ENCODE measurements around the gene A1CF.
"Not testable (repeated sequence)": the region's sequence is repeated elsewhere in the genome, so short reads cannot be mapped to it uniquely, and the experiment has no call there.

DNA sequence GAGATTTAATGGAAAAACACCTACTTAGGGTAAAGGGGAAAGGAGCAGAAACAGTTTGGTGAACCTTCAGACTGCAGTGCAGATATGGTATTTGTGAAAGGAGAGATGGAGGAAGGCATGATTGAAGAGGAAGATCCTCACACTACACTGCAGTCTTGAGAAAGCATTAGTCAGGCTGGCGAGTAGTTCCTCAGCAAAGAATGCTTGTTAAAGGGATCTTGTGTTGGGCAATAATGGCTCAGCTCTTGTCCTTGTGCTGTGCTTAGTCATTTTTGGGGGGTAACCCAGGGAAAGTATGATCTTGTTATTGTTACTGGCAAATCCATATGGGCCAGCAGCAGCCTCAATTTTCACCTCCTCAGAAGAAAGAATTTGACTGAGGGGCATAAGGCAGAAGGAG, 105.4 kb downstream of the A1CF start:
- not testable (repeated sequence) for TF ChIP-seq CTCF (IDR thresholded peaks at IDR 0.05; ENCODE audit: insufficient read depth, low read depth, low read length); EZH2 (IDR thresholded peaks at IDR 0.05; ENCODE audit: insufficient read depth, low read length)

All from astrocyte (in vitro differentiated cells and primary cell).